ENCODE results near the gene ZNF581.
A peak's percentile ranks its signal among the peaks of the same experiment; 100 is the strongest.

ZNF581 gene

DNA sequence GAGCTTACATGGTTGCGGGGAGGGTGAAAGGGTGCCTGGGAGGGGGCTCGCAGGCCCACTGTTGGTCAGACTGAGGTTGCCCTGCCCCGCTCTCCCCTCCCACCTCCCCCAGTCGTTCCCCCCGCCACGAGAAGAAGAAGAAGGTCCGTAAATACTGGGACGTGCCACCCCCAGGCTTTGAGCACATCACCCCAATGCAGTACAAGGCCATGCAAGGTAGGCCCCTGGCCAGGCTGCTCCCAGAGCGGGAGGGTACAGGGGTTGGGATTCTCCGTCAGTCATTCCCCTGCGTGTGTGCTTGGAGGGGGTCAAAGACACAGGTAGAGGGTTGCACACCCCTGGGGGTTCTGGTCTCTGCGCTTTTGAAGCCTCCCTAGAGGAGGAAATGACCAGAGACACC lies 17.0 kb downstream of the ZNF581 start:
- Histone ChIP-seq H3K4me3 (replicated peaks; ENCODE audit: insufficient read depth, low read length) (no peak overlapping the region), H3K27me3 (ENCODE audit: insufficient read depth, poor library complexity, severe bottlenecking) (no peaks in the 10 kb centered on the region), H3K27ac (replicated peaks) (no peak overlapping the region)
- no peak for DNase-seq (ENCODE audit: low read depth in 1 of 2, low spot score in 1 of 2)
- TF ChIP-seq, protein P1, sequence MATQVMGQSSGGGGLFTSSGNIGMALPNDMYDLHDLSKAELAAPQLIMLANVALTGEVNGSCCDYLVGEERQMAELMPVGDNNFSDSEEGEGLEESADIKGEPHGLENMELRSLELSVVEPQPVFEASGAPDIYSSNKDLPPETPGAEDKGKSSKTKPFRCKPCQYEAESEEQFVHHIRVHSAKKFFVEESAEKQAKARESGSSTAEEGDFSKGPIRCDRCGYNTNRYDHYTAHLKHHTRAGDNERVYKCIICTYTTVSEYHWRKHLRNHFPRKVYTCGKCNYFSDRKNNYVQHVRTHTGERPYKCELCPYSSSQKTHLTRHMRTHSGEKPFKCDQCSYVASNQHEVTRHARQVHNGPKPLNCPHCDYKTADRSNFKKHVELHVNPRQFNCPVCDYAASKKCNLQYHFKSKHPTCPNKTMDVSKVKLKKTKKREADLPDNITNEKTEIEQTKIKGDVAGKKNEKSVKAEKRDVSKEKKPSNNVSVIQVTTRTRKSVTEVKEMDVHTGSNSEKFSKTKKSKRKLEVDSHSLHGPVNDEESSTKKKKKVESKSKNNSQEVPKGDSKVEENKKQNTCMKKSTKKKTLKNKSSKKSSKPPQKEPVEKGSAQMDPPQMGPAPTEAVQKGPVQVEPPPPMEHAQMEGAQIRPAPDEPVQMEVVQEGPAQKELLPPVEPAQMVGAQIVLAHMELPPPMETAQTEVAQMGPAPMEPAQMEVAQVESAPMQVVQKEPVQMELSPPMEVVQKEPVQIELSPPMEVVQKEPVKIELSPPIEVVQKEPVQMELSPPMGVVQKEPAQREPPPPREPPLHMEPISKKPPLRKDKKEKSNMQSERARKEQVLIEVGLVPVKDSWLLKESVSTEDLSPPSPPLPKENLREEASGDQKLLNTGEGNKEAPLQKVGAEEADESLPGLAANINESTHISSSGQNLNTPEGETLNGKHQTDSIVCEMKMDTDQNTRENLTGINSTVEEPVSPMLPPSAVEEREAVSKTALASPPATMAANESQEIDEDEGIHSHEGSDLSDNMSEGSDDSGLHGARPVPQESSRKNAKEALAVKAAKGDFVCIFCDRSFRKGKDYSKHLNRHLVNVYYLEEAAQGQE (IDR thresholded peaks at IDR 0.05; ENCODE audit: insufficient replicate concordance, low read depth), result no peak
- TF ChIP-seq GABPA (IDR thresholded peaks at IDR 0.05; ENCODE audit: low read depth) (no peak), SPI1 (IDR thresholded peaks at IDR 0.05; ENCODE audit: borderline replicate concordance, low read depth) (no peak), POLR2AphosphoS5 (IDR thresholded peaks at IDR 0.05; ENCODE audit: low read depth) (no peak), CTCF (IDR thresholded peaks at IDR 0.05; ENCODE audit: insufficient read depth, low read length) (no peak)

GRCh38 chr19:55660991-55661390 lies 17.5 kb downstream of the ZNF581 start:
- Histone ChIP-seq H3K27ac (replicated peaks) (no peak overlapping the region), H3K27me3 (ENCODE audit: insufficient read depth, poor library complexity, severe bottlenecking) (no peaks in the 10 kb centered on the region), H3K4me3 (replicated peaks; ENCODE audit: insufficient read depth, low read length) (no peak overlapping the region)
- TF ChIP-seq GABPA (IDR thresholded peaks at IDR 0.05; ENCODE audit: low read depth) (no peak), CTCF (IDR thresholded peaks at IDR 0.05; ENCODE audit: insufficient read depth, low read length) (no peak), SPI1 (IDR thresholded peaks at IDR 0.05; ENCODE audit: borderline replicate concordance, low read depth) (no peak), POLR2AphosphoS5 (IDR thresholded peaks at IDR 0.05; ENCODE audit: low read depth) (no peak)
- TF ChIP-seq, protein P1 (IDR thresholded peaks at IDR 0.05; ENCODE audit: insufficient replicate concordance, low read depth), result no peak
- no peak for DNase-seq (ENCODE audit: low read depth in 1 of 2, low spot score in 1 of 2)

GRCh38 chr19:55661826-55662225 lies 18.4 kb downstream of the ZNF581 start:
- peak in 1 of 2 experiments; percentile 64 for DNase-seq (ENCODE audit: low read depth in 1 of 2, low spot score in 1 of 2)
- H3K27ac ChIP-seq (replicated peaks), result no peak overlapping the region
- no peak for TF ChIP-seq POLR2AphosphoS5 (IDR thresholded peaks at IDR 0.05; ENCODE audit: low read depth)
- TF ChIP-seq, protein P1 (IDR thresholded peaks at IDR 0.05; ENCODE audit: insufficient replicate concordance, low read depth), result no peak
- peak; percentile 65; the same call in 1 of the 2 replicates for TF ChIP-seq SPI1 (IDR thresholded peaks at IDR 0.05; ENCODE audit: borderline replicate concordance, low read depth)
- no peak overlapping the region for H3K4me3 ChIP-seq (replicated peaks; ENCODE audit: insufficient read depth, low read length)
- H3K27me3 ChIP-seq (ENCODE audit: insufficient read depth, poor library complexity, severe bottlenecking), result no peaks in the 10 kb centered on the region
